Activated T-cell treated with anti-CD3 and anti-CD28 coated beads for 1 hour (primary cell): ENCODE measurements around the gene LMNA.
"Not testable (repeated sequence)": the region's sequence is repeated elsewhere in the genome, so short reads cannot be mapped to it uniquely, and the experiment has no call there.

Experiments
- DNase-seq: peaks from one replicate; pipeline ENCODE4 v3.0.0-alpha.2; 2020; ENCODE audit warnings: low read depth

LMNA gene

GRCh38 chr1:156122086-156122485, 7.6 kb downstream of the LMNA start:
- DNase-seq = no peak

- DNase-seq = no peak
These were observed 8.2 kb downstream of the LMNA start for GRCh38 chr1:156122519-156123355.

- peak; percentile 59 for DNase-seq
These were observed 9.1 kb downstream of the LMNA start for GRCh38 chr1:156123356-156124196.

- DNase-seq = no peak
These were observed 10.3 kb downstream of the LMNA start for GRCh38 chr1:156124557-156125483.

GRCh38 chr1:156125544-156125943, 11.0 kb downstream of the LMNA start:
- DNase-seq = not testable (repeated sequence)

- peak; percentile 33 for DNase-seq
These were observed 11.6 kb downstream of the LMNA start for GRCh38 chr1:156126043-156126629.

GRCh38 chr1:156126630-156127534, 12.4 kb downstream of the LMNA start:
- peak; percentile 53 for DNase-seq

GRCh38 chr1:156128308-156128653, 13.8 kb downstream of the LMNA start:
- DNase-seq = no peak

- no peak for DNase-seq
These were observed 14.4 kb downstream of the LMNA start for GRCh38 chr1:156128654-156129597.

GRCh38 chr1:156129687-156130577, 15.4 kb downstream of the LMNA start:
- DNase-seq = peak; percentile 71

GRCh38 chr1:156130578-156130942, 16.0 kb downstream of the LMNA start:
- no peak for DNase-seq

GRCh38 chr1:156134716-156135435, 20.4 kb downstream of the LMNA start:
- no peak for DNase-seq

GRCh38 chr1:156135930-156136871, 21.7 kb downstream of the LMNA start:
- DNase-seq = no peak

GRCh38 chr1:156136970-156137483, 22.5 kb downstream of the LMNA start:
- DNase-seq = no peak

- no peak for DNase-seq
These were observed 24.0 kb downstream of the LMNA start for GRCh38 chr1:156138458-156138867.
